CD4-positive, alpha-beta T cell (primary cell): ENCODE results near the gene FCHSD2. TPM values are rescaled to one million over a fixed set of nuclear protein-coding genes. Genes with fewer than 3 reads are reported as not detected.
"Not testable (repeated sequence)": the region's sequence is repeated elsewhere in the genome, so short reads cannot be mapped to it uniquely, and the experiment has no call there.

Experiments used
- ATAC-seq: fragments of 200-7000 bp; cut with Tn5 transposase; one replicate; pipeline ENCODE4 v1.10.0; 2022; ENCODE audit warnings: mild to moderate bottlenecking; ENCODE audit not compliant: poor library complexity
- CTCF ChIA-PET: fragments of 350-600 bp; sonication (Branson Sonifier 250); formaldehyde crosslinking; loops from one replicate; lab custom pipeline; 2021; ENCODE audit warnings: antibody characterized with exemption, inconsistent platforms; lab: Charles Lee
- POLR2A ChIA-PET: fragments of 350-600 bp; sonication (Branson Sonifier 250); formaldehyde crosslinking; loops from one replicate; lab custom pipeline; 2021; ENCODE audit warnings: antibody characterized with exemption, inconsistent platforms; lab: Charles Lee
- DNase-seq, 14 experiments: peaks; one replicate each; pipeline ENCODE4 v3.0.0-alpha.2; 2013 to 2020; ENCODE audit warnings: mixed read lengths in 2 of 14
- H3K27ac ChIP-seq, 2 donors: one replicate each; pipeline versions ENCODE4 v1.5.1 to v1.7.0; 2013; ENCODE audit warnings: low read length in 2 of 2, low read depth in 1 of 2, mild to moderate bottlenecking in 1 of 2
- H3K27me3 ChIP-seq, 2 experiments: 1 replicate in 1 of 2; 2 replicates in 1 of 2; pipeline versions ENCODE4 v1.6.1 to v1.7.0; 2013; ENCODE audit warnings: low read length in 2 of 2, control low read depth in 1 of 2, mild to moderate bottlenecking in 1 of 2, moderate library complexity in 1 of 2; ENCODE audit not compliant: insufficient read depth in 2 of 2, control insufficient read depth in 1 of 2
- H3K36me3 ChIP-seq: one replicate; pipeline ENCODE4 v1.6.1; 2013; ENCODE audit warnings: low read length, control low read depth; ENCODE audit not compliant: insufficient read depth
- H3K4me1 ChIP-seq: one replicate; pipeline ENCODE4 v1.6.1; 2013; ENCODE audit warnings: low read length, control low read depth; ENCODE audit not compliant: insufficient read depth
- H3K4me3 ChIP-seq: one replicate; pipeline ENCODE4 v1.5.1; 2013; ENCODE audit warnings: mild to moderate bottlenecking, low read length, moderate library complexity
- H3K9me3 ChIP-seq, 2 experiments: 1 replicate in 1 of 2; 2 replicates in 1 of 2; pipeline versions ENCODE4 v1.6.1 to v1.7.0; 2013; ENCODE audit warnings: low read length in 2 of 2, mild to moderate bottlenecking in 2 of 2, control low read depth in 1 of 2, moderate library complexity in 1 of 2; ENCODE audit not compliant: control insufficient read depth in 1 of 2, insufficient read depth in 1 of 2
- H3K27ac Mint-ChIP-seq: one replicate; pipeline ENCODE4 v1.8.0; 2020; ENCODE audit warnings: mixed read lengths
- H3K27me3 Mint-ChIP-seq: one replicate; pipeline ENCODE4 v1.8.0; 2021; ENCODE audit warnings: mixed read lengths
- H3K36me3 Mint-ChIP-seq: one replicate; pipeline ENCODE4 v1.8.0; 2021; ENCODE audit warnings: low read depth, mixed read lengths
- H3K4me1 Mint-ChIP-seq: one replicate; pipeline ENCODE4 v1.8.0; 2021; ENCODE audit warnings: low read depth, mixed read lengths
- H3K4me3 Mint-ChIP-seq: one replicate; pipeline ENCODE4 v1.8.0; 2020; ENCODE audit warnings: mild to moderate bottlenecking, mixed read lengths
- H3K9me3 Mint-ChIP-seq: one replicate; pipeline ENCODE4 v1.8.0; 2020; ENCODE audit warnings: mixed read lengths
- CTCF ChIP-seq: fragments of 200-600 bp; IDR thresholded peaks from one replicate; pipeline ENCODE4 v1.8.0; 2022; ENCODE audit warnings: antibody characterized with exemption, mild to moderate bottlenecking
- intact Hi-C, 2 experiments: fragments of 100-400 bp; cut with DNase I in 1 of 2; cut with micrococcal nuclease in 1 of 2; formaldehyde crosslinking; loops; one replicate each; pipeline versions ENCODE4 v1.15.1 to v1.9.0; 2023 to 2025; cut with DNase I, micrococcal nuclease
- total RNA-seq, 174 experiments: library from RNA in 2 of 174; stranded (reverse) in 2 of 174; gene quantifications; one replicate each; pipeline ENCODE4 v1.2.3 and lab custom pipeline; 2021 to 2026

The FCHSD2 gene
- total RNA-seq, 2 experiments from 2014 or later, result 48.6 to 50.7 TPM

GRCh38 chr11:72981971-72982685 lies 160.0 kb downstream of the FCHSD2 start:
- H3K27me3 ChIP-seq, result no peaks in the 10 kb centered on the region
- intact Hi-C loops, result loop anchor here in 1 of 2 experiments (10.0 kb wide), 1 partner anchor 93 kb away; no protein-coding TSS in a partner anchor
- DNase-seq (no peak), ATAC-seq (no peak)
- no peak overlapping the region for H3K4me3 ChIP-seq
- POLR2A ChIA-PET, result interaction anchor here (1.1 to 1.4 kb wide), 2 partner anchors 52 to 136 kb away, joined by 3 to 4 read pairs; no protein-coding TSS in a partner anchor
- H3K4me1 Mint-ChIP-seq, result no peaks in the 10 kb centered on the region
- peaks cover 31% of the 10 kb centered on the region for H3K36me3 ChIP-seq
- no peaks in the 10 kb centered on the region for H3K27me3 Mint-ChIP-seq
- no peak overlapping the region for H3K27ac ChIP-seq
- H3K36me3 Mint-ChIP-seq, result peaks cover 78% of the 10 kb centered on the region
- H3K4me3 Mint-ChIP-seq, result no peak overlapping the region
- H3K4me1 ChIP-seq, result no peaks in the 10 kb centered on the region
- no peak overlapping the region for H3K27ac Mint-ChIP-seq
- H3K9me3 ChIP-seq, result no peaks in the 10 kb centered on the region
- CTCF ChIA-PET, result interaction anchor here (0.8 kb wide), 1 partner anchor 38 kb away, joined by 3 read pairs; no protein-coding TSS in a partner anchor
- TF ChIP-seq CTCF, result no peak
- no peaks in the 10 kb centered on the region for H3K9me3 Mint-ChIP-seq

GRCh38 chr11:72981080-72981479 lies 161.0 kb downstream of the FCHSD2 start:
- no peak overlapping the region for H3K4me3 ChIP-seq
- no peaks in the 10 kb centered on the region for H3K4me1 ChIP-seq
- peaks cover 82% of the 10 kb centered on the region for H3K36me3 Mint-ChIP-seq
- H3K9me3 Mint-ChIP-seq, result no peaks in the 10 kb centered on the region
- TF ChIP-seq CTCF, result no peak
- no peaks in the 10 kb centered on the region for H3K27me3 ChIP-seq
- H3K27ac ChIP-seq, result no peak overlapping the region
- H3K36me3 ChIP-seq, result peaks cover 31% of the 10 kb centered on the region
- no peaks in the 10 kb centered on the region for H3K9me3 ChIP-seq
- ChIA-PET POLR2A (no interaction called here), CTCF (interaction anchor here (0.7 kb wide), 1 partner anchor 106 kb away, joined by 3 read pairs; no protein-coding TSS in a partner anchor)
- ATAC-seq (no peak), DNase-seq (no peak)
- no peaks in the 10 kb centered on the region for H3K27me3 Mint-ChIP-seq
- intact Hi-C loops, result loop anchor here in 1 of 2 experiments (10.0 kb wide), 1 partner anchor 94 kb away; no protein-coding TSS in a partner anchor
- H3K4me1 Mint-ChIP-seq, result no peaks in the 10 kb centered on the region
- H3K4me3 Mint-ChIP-seq, result no peak overlapping the region
- H3K27ac Mint-ChIP-seq, result no peak overlapping the region

- H3K27ac Mint-ChIP-seq, POLR2A ChIA-PET, H3K9me3 ChIP-seq, H3K27me3 Mint-ChIP-seq, H3K27me3 ChIP-seq, H3K27ac ChIP-seq, DNase-seq, H3K4me3 ChIP-seq, H3K9me3 Mint-ChIP-seq, H3K4me1 ChIP-seq, H3K4me1 Mint-ChIP-seq, ATAC-seq, H3K4me3 Mint-ChIP-seq, CTCF ChIA-PET, intact Hi-C loops: not testable (repeated sequence)
- peaks cover 91% of the 10 kb centered on the region for H3K36me3 Mint-ChIP-seq
- peaks cover 13% of the 10 kb centered on the region for H3K36me3 ChIP-seq
Observed at GRCh38 chr11:72977782-72978181, 164.3 kb downstream of the FCHSD2 start.

GRCh38 chr11:72976522-72976892 lies 165.6 kb downstream of the FCHSD2 start:
- H3K4me3 Mint-ChIP-seq, H3K9me3 Mint-ChIP-seq, H3K9me3 ChIP-seq, POLR2A ChIA-PET, H3K4me3 ChIP-seq, H3K27me3 Mint-ChIP-seq, intact Hi-C loops, DNase-seq, H3K27ac ChIP-seq, ATAC-seq, H3K27ac Mint-ChIP-seq, H3K4me1 ChIP-seq, H3K27me3 ChIP-seq, CTCF ChIA-PET: not testable (repeated sequence)
- H3K36me3 Mint-ChIP-seq, result peaks cover 87% of the 10 kb centered on the region
- H3K4me1 Mint-ChIP-seq, result peaks cover 13% of the 10 kb centered on the region
- peaks cover 10% of the 10 kb centered on the region for H3K36me3 ChIP-seq
